Lower leg skin (tissue), 4 donors: Measurements from ENCODE around the gene LSM3. TPM values are rescaled to one million over a fixed set of nuclear protein-coding genes. Genes with fewer than 3 reads are reported as not detected.

Source experiments
- DNase-seq, 2 donors: peaks; one replicate each; pipeline ENCODE4 v3.0.0-alpha.2; 2019; ENCODE audit warnings: low spot score in 2 of 2
- H3K4me3 ChIP-seq: fragments of 200-600 bp; sonication (generic); 2 replicates; pipeline ENCODE4 v1.5.1; 2017; ENCODE audit warnings: mild to moderate bottlenecking, low read depth; ENCODE audit not compliant: poor library complexity, severe bottlenecking
- POLR2A ChIP-seq, 2 donors: fragments of 450-650 bp; IDR thresholded peaks; one replicate each; pipeline ENCODE4 v1.6.1; 2016 to 2017; ENCODE audit warnings: antibody characterized with exemption in 2 of 2, mild to moderate bottlenecking in 1 of 2, moderate library complexity in 1 of 2
- WGBS, 2 donors: methylation state at CpG; one replicate each; pipeline ENCODE4 v1.1.5; 2018; 5-methylcytosine and 5-hydroxymethylcytosine counted together
- intact Hi-C: fragments of 100-400 bp; cut with DNase I; formaldehyde crosslinking; loops from one replicate; pipeline ENCODE4 v1.15.0; 2023; ENCODE audit warnings: low total_unique reads
- total RNA-seq, 4 donors: library from RNA; depleted of rRNA; stranded (reverse); fragments of >200 nt; gene quantifications; one replicate each; pipeline ENCODE4 v1.1.0, GENCODE V29; 2016
- TF ChIP-seq, protein P1 (sequence below), 3 donors: fragments of 450-650 bp; IDR thresholded peaks; one replicate each; pipeline ENCODE4 v1.5.1; 2016; ENCODE audit warnings: antibody characterized with exemption in 3 of 3, mild to moderate bottlenecking in 3 of 3, moderate library complexity in 2 of 3

The LSM3 gene
- total RNA-seq, 4 donors from 2014 or later = 7.6 to 11.4 (median 8.2) TPM

- WGBS, 2 donors = 60 to 61% methylated on average over 12 of the region's 12 CpGs
- DNase-seq = peak; percentile 74 to 89
- H3K4me3 ChIP-seq = no peak overlapping the region
- no peak for TF ChIP-seq POLR2A (IDR thresholded peaks at IDR 0.05)
- TF ChIP-seq, protein P1, sequence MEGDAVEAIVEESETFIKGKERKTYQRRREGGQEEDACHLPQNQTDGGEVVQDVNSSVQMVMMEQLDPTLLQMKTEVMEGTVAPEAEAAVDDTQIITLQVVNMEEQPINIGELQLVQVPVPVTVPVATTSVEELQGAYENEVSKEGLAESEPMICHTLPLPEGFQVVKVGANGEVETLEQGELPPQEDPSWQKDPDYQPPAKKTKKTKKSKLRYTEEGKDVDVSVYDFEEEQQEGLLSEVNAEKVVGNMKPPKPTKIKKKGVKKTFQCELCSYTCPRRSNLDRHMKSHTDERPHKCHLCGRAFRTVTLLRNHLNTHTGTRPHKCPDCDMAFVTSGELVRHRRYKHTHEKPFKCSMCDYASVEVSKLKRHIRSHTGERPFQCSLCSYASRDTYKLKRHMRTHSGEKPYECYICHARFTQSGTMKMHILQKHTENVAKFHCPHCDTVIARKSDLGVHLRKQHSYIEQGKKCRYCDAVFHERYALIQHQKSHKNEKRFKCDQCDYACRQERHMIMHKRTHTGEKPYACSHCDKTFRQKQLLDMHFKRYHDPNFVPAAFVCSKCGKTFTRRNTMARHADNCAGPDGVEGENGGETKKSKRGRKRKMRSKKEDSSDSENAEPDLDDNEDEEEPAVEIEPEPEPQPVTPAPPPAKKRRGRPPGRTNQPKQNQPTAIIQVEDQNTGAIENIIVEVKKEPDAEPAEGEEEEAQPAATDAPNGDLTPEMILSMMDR (IDR thresholded peaks at IDR 0.05) = no peak
- intact Hi-C loops = no loop called here
These were observed 55.8 kb downstream of the LSM3 start for GRCh38 chr3:14234251-14235002.

GRCh38 chr3:14235003-14235911, 56.6 kb downstream of the LSM3 start:
- DNase-seq = peak in 1 of 2 donors; percentile 65
- no peak for TF ChIP-seq POLR2A (IDR thresholded peaks at IDR 0.05)
- TF ChIP-seq, protein P1 (IDR thresholded peaks at IDR 0.05) = no peak
- H3K4me3 ChIP-seq = no peak overlapping the region
- intact Hi-C loops = no loop called here
- 52 to 54% methylated on average over 4 of the region's 4 CpGs for WGBS, 2 donors

- intact Hi-C loops = no loop called here
- no peak overlapping the region for H3K4me3 ChIP-seq
- DNase-seq = peak; percentile 59 to 90
- WGBS, 2 donors = 42 to 46% methylated on average over 8 of the region's 8 CpGs
- no peak for TF ChIP-seq POLR2A (IDR thresholded peaks at IDR 0.05)
- TF ChIP-seq, protein P1 (IDR thresholded peaks at IDR 0.05) = no peak
These were observed 57.3 kb downstream of the LSM3 start for GRCh38 chr3:14235912-14236295.

DNA sequence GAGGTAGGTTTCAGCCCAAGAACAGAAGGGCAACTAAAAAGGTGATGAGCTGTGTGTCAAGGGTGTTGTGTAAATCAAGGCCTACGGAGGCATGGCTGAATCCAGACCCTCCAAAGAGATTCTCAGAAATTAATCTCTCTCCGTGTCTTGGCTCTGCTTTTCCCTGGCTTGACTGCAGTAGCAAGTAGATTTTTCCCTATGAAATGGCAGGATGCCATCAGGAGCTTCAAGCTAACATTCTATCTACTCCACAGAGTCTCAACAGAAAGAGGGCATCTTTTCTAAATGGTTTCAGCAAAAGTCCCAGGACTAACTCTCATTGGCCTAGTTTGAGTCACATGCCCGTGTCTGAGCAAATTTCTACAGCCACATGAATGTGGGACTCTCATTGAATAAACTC, 58.3 kb downstream of the LSM3 start:
- no peak for TF ChIP-seq POLR2A (IDR thresholded peaks at IDR 0.05)
- TF ChIP-seq, protein P1 (IDR thresholded peaks at IDR 0.05) = no peak
- intact Hi-C loops = no loop called here
- DNase-seq = peak in 1 of 2 donors; percentile 21
- H3K4me3 ChIP-seq = no peak overlapping the region
- WGBS, 2 donors = 66% methylated on average over 3 of the region's 3 CpGs

DNA sequence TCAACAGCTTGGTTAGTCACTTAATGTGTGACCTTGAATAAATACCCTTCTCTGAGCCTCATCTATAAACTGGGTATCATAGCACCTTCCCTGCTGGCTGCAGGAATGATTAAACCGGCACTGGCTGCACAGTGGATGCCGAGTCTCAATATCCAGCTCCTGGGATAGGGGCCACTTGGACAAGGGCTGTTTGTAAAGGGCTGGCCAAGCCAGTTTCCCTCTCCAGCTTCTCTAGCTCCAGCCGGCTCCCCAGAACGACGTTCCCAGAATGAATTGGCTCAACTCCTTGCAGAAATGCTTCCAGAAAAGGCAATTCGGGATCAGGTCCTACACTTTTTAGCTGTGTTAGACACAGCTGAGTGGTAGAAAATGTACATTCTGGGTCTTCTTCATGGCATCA, 58.8 kb downstream of the LSM3 start:
- WGBS, 2 donors = 52 to 53% methylated on average over 6 of the region's 6 CpGs
- H3K4me3 ChIP-seq = no peak overlapping the region
- TF ChIP-seq, protein P1 (IDR thresholded peaks at IDR 0.05) = no peak
- no peak for TF ChIP-seq POLR2A (IDR thresholded peaks at IDR 0.05)
- intact Hi-C loops = no loop called here
- DNase-seq = peak in 1 of 2 donors; percentile 70
